GM18907 (cell line): Measurements from ENCODE around the gene A2ML1.
"Not testable (repeated sequence)": the region's sequence is repeated elsewhere in the genome, so short reads cannot be mapped to it uniquely, and the experiment has no call there.

Source experiments
- ATAC-seq: cut with Tn5 transposase; IDR thresholded peaks from one replicate; pipeline ENCODE4 v1.9.1; 2021; ENCODE audit warnings: mild to moderate bottlenecking, moderate library complexity; ENCODE audit not compliant: unreplicated experiment

A2ML1 gene

DNA sequence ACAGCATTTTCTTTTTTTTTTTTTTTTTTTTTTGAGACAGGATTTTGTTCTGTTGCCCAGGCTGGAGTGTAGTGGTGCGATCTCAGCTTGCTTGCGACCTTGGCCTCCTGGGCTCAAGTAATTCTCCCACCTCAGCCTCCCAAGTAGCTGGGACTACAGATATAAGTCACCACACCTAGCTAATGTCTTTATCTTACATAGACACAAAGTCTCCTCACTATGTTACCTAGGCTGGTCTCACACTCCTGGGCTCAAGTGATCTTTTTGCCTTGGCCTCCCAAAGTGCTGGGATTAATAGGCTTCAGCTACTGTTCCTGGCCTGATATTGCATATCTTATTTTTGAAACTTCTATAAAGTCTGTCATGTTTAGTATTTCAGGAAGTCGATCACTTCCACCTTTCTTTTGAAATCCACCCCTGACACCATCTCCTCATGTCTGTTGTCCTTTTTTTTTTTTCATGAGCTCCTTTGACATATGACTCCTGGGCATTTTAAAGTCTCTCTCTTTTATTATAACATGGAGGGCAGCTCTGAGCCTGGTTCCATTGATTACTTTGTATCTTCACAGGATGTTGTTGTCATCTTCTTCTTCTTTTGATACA, 5.9 kb upstream of the A2ML1 start:
- ATAC-seq, result no peak

DNA sequence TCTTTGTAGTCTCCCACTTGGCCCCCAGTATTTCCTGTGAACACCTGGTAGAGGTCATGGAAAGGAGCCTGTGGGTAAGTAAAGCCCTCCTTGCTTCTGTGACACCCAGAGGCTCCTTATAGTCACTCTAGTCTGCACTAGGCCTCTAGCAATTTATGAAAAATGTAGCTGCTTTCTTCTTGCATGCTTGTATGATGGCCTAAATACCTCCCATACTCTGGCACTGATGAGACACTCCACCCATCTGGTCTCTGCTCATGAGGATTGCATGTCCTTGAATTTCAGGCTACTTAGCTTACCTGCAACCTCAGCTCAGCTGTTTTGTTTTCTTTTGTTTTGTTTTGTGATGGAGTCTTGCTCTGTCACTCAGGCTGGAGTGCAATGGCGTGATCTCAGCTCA, 4.6 kb upstream of the A2ML1 start:
- ATAC-seq, result no peak

DNA sequence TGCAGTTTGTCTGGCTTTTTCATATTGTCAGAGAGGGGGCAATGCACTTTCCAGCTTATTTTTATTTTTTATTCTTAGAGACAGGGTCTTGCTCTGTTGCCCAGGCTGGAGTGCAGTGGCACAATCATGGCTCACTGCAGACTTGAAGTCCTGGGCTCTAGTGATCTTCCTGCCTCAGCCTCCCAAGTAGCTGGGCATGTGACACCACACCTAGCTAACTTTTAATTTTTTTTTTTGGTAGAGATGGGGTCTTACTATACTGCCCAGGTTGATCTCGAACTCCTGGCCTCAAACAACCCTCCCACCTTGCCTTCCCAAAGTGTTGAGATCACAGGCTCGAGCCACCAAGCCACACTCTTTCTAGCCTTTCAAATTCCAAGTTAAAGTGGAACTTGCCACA, 3.9 kb upstream of the A2ML1 start:
- no peak for ATAC-seq

DNA sequence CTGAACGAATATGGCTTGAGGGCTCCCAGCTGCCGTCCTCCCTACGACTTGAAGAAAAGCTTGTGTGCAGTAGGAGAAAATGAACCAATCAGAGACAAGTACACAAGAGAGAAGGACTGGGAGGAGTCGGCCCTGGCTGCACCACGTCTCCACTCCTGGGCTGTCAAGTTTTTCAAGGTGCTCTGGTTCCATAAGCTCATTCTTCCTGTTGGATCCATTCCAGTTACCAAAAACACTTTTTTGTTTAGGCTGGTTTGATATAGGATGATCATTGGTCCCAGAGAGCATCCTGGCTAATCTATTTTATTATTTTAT, 2.8 kb upstream of the A2ML1 start:
- no peak for ATAC-seq

DNA sequence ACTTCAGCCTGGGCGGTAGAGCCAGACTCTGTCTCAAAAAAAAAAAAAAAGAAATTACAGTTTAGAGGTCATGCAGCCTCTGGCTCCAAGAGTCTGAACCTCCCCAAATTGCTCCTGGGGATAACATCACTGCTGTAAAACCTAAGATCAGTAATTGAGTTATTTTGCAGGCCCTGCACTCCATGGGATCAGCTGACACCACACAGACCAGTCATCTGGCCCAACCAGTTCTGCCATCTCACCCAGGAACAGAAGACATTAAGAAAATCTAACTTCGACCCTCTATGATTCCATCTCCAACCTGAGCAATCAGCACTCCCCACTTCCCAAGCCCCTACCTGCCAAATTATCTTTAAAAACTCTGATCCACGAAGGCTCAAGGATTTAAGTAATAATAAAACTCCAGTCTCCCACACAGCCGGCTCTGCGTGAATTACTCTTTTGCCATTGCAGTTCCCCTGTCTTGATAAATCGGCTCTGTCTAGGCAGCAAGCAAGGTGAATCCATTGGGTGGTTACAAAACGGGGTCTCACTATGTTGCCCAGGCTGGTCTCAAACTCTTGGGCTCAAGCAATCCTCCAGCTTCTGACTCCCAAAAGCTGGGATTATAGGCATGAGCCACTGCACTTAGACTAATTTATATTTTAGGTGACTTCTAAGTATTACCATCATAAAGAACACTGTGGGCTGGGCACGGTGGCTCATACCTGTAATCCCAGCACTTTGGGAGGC, 1.6 kb upstream of the A2ML1 start:
- ATAC-seq, result not testable (repeated sequence)

DNA sequence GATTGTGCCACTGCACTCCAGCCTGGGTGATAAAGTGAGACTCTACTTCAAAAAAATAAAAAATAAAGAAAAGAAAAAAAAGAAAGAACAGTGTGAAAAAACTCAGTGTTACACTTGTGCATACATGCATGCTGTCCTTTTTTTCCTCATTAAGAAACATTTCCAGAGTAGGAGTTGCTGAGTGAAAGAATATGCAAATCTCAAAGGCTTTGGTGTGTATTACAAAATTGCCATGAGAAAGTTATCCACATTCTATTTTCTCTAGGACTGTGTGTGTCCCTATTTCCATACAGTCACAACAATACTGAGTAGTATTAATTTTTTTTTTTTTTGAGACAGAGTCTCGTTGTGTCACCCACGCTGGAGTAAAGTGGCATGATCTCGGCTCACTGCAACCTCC, 830 bp upstream of the A2ML1 start:
- no peak for ATAC-seq

DNA sequence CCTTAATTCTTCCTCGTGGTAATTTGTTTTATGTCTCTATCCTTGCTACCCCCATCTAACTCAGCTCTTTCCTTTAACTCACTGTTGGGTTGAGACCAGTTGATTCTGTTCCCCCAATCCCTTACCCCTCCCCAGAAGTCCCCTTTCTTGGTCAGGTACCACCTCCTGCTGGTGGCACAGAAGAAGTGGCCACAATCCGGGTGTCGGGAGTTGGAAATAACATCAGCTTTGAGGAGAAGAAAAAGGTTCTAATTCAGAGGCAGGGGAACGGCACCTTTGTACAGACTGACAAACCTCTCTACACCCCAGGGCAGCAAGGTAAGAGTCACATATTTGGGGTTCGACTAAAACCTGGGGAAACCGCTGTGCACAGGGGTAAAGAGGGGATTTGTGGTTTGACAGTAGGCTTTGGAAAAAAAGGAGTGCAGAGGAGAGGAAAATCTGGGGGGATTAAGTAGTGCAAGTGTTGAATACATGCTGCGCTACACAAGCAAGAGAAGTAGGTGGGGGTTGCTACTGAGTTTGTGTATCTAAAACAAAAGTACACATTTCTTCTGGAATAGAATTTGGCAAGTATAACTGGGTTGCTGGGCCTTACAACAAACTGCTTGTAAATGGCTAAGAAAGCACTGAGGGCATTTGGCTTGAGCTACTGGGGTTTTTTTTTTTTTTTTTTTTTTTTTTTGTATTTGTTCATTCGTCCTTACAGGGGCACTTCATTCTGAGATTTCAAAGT, 1.3 kb downstream of the A2ML1 start:
- ATAC-seq, result no peak

DNA sequence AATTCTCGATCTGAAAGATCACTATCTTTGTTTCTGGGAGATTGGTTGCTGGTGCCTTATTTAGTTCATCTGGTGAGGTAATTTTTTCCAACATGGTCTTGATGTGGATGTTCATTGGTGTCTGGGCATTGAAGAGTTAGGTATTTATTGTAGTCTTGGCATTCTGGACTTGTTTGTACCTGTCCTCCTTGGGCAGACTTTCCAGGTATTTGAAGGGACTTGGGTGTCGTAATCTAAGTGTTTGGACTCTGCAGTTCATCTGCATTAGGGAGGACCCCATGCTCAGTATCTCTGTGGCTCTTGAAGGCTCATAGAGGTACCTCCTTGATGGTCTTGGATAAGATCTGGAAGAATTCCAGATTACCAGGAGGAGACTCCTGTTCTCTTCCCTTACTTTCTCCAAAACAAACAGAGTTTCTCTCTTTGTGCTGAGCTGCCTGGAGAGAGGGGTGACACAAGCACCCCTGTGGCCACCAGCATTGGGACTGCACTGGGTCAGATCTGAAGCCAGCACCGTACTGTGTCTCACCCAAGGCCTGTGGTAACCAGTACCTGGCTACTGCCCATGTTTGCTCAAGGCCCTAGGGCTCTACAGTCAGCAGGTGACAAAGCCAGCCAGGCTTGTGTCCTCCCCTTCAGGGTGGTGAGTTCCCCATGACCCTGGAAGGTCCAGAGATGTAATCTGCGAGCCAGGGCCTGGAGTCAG, 5.3 kb downstream of the A2ML1 start:
- no peak for ATAC-seq

DNA sequence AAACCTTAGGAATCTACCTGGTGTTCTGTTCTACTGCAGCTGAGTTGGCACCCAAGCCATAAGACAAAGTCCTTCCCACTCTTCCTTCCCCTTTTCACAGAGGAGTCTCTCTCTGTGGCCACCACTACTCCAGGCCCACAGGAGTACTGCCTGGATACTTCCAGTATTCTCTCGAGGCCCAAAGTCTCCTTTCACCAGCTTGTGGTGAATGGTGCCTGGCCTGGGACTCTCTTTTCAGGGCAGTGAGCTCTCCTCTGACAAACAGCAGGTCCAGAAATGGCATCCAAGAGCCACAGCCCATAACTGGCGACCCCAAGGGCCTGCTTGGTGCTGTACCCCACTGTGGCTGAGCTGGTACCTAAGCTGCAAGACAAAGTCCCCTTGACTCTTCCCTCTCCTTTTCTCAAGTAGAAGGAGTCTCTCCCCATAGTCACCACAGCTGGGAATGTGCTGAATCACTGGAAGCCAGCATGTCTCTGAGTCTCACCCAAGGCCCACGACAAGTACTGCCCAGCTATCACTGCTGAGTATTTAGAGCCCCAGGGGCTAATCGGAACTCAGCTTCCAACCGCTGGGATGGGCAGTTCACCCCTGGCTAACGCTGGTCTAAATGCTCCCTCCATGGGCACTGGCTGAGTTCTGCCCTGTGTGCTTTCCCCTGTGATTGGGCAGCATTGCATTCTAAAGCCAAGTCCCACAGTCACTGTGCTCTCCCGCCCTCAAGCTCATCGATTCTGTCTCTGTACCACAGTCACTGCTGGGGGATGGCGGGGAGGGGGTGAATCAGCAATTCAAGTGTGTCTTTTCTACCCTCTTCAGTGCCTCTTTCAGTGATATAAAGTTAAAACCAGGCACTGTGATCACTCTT, 6.1 kb downstream of the A2ML1 start:
- no peak for ATAC-seq

DNA sequence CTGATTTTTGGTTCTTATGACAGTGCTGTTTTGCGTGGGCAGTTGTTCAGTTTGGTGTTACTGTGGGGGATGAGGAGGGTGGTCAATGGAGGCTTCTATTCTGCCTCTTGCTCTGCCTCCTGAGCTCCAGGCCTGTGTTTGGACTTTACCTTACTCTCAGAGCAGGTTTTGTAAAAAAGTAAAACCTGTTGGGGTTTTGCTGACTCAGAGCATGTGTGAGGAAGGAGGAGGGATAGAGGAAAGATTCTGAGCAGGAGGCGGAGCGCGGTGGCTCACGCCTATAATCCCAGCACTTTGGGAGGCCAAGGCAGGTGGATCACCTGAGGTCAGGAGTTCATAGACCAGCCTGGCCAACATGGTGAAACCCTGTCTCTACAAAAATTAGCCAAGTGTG, 6.7 kb downstream of the A2ML1 start:
- no peak for ATAC-seq

DNA sequence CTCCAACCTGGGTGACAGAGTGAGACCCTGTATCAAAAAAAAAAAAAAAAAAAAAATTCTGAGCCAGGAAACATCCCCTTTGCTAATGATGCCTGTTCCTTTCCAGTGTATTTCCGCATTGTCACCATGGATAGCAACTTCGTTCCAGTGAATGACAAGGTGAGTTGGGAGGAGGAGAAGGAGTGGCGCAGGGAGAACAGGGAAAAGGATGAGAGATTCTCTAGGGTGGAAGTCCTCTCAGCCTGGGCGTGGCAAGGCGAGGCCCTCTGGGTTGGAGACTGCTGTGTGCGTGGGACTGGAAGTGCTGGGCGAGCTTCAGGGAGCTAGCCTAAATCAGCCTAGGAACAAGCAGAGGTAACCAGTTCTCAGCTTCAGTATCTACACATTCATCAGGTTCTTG, 7.2 kb downstream of the A2ML1 start:
- no peak for ATAC-seq

DNA sequence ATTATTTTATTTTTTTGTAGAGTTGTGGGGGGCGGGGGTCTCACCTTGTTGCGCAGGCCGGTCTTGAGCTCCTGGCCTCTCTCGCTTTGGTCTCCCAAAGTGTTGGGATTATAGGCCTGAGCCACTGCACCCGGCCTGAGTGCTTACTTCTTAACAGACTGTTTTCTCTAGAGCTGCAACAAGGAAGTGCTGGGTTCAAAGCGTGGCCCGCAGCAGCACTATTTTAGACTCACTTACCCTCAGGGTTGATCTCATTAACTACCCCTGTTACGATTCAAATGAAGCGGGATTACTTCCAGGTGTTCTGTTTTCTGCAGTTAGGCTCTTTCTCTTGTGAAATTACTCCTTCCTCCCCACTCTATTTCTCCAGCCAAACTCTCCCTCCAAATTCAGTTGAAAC, 8.7 kb downstream of the A2ML1 start:
- no peak for ATAC-seq

DNA sequence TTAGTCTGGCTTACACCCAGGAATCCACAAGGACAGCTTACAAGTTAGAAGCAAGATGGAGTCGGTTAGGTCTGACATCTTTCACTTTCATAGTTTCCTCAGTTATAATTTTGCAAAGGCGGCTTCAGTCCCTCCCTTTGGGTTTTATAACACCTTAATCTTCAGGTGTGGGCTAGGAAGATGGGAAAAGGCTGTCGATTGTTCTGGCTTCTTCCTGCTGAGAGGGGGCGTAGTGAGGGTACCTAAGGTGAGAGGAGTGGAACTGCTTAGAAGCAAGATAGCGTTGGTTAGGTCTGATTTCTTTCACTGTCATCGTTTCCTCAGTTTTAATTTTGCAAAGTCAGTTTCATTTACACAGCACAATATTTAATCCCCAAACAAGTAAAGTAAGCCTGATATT, 10.1 kb downstream of the A2ML1 start:
- no peak for ATAC-seq

DNA sequence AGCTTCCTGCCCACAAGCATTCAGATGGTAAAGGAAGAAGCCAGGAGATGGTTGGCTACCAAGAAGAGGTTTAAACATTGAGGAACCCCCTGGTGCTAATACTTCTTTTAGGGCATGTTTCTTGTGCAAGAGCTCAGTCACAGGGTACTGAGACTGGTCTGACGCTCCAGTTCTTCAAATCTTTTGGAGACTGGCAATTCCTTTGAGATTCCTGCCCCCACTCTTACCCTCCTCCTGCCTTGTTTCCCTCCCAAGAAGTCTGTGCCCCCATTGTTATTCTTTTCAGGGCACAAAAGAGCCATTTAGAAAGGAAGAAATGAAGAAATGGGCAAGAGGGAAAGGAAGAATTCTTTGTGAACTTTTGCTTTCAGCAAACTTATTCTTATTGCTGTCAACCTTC, 11.8 kb downstream of the A2ML1 start:
- no peak for ATAC-seq

DNA sequence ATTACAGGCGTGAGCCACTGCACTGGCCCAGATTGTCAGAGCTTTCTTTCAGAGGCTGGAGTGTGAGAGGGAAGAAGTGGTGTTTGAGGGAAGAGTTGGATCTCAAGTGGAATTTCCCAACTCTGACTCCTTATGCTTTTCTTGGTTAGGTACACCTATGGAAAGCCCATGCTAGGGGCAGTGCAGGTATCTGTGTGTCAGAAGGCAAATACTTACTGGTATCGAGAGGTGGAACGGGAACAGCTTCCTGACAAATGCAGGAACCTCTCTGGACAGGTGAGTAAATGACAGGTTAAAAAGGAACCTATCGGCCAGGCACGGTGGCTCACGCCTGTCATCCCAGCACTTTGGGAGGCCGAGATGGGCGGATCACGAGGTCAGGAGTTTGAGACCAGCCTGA, 14.9 kb downstream of the A2ML1 start:
- ATAC-seq, result no peak

DNA sequence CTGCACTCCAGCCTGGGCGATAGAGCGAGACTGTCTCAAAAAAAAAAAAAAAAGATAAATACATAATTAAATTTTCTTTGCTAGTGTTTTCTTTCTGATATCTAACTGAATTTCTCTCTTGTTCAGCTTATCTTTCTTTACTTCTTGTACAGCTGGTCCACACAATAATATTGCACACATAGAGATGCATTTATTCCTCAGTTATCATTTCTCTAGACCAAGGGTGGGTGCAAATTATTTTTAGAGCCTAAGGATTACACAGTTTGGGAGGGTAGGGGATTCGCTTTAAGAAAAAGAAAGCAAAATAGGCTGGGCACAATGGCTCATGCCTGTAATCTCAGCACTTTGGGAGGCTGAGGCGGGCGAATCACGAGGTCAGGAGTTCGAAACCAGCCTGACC, 17.9 kb downstream of the A2ML1 start:
- ATAC-seq, result no peak

DNA sequence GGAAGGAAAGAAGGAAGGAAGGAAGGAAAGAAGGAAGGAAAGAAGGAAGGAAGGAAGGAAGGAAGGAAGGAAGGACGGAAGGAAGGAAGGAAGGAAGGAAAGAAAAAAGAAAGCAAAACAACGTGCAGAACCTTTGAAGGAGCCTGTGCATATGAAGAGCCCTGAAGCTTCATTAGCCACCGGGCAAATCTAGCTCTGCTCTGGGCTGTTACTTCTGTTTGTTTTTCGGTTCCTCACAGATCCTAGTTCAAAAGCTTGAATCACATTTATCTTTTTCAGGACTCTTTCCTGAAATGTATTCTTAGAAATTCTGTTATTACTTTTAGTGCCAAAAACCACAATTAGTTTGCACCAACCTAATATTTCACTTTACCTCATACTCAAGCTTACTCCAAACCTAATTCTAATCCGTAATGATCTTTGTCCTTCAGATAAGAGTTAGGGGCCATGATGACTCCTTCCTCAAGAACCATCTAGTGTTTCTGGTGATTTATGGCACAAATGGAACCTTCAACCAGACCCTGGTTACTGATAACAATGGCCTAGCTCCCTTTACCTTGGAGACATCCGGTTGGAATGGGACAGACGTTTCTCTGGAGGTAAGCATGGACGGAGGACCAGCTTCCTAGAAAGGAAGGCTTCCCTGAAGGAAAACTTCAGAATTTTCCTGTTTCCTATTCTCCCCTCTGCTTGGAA, 18.7 kb downstream of the A2ML1 start:
- ATAC-seq, result no peak

DNA sequence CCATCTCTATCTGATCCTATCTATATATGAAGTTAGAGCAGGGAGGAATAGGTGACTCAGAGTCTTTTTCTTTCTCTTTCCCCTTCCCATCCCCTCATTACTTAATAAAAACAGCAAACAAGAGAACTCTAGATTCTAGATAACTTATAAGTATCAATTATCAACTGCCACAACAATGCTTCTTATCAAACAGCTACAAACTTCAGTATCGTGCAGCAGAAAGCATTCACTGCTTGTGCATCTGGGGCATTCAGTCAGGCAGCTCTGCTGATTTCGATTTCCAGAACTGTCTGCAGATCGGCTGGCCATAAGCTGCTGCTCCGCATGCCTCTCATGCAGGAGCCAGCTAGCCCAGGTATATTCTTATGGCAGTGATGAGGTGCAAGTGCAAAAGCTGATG, 19.4 kb downstream of the A2ML1 start:
- ATAC-seq, result no peak

DNA sequence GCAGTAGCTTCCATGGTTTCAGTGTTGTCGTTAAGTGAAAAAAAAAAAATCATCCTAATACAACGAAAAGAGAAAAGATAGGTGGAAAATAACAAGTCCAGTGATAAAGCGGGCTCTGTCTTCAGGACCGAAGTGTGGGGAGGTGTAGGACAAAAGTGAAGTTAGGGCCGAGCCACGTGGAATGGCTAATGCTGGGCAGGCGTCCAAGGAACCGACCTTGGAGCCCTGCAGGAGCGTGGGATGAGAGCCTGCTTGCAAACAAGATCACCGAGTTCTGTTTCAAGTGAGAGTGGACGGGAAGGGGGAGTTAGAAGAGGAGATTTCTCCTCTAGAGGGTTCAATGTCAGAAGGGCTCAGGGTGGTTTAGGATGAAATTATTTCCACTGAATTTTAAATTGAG, 22.2 kb downstream of the A2ML1 start:
- ATAC-seq, result no peak

DNA sequence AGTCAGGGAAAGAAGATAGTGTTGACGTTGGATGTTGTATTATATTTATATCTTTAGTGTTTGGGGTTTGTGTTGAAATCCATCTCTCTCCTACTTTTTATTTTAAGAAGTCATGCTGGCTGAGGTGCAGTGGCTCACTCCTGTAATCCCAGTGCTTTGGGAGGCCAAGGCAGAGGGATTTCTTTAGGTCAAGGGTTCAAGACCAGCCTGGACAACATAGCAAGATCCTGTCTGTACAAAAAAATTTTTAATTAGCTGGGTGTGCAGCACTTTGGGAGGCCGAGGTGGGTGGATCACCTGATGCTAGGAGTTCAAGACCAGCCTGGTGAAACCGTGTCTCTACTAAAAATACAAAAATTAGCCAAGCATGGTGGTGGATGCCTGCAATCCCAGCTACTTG, 23.9 kb downstream of the A2ML1 start:
- ATAC-seq, result no peak
